HPDE6-E6E7 (cell line): ENCODE measurements around the gene SHISA9.

ENCODE experiments used
- DNase-seq: peaks from one replicate; pipeline ENCODE4 v3.0.0; 2011; ENCODE audit warnings: missing footprints; ENCODE audit errors: extremely low spot score

Gene SHISA9

DNA sequence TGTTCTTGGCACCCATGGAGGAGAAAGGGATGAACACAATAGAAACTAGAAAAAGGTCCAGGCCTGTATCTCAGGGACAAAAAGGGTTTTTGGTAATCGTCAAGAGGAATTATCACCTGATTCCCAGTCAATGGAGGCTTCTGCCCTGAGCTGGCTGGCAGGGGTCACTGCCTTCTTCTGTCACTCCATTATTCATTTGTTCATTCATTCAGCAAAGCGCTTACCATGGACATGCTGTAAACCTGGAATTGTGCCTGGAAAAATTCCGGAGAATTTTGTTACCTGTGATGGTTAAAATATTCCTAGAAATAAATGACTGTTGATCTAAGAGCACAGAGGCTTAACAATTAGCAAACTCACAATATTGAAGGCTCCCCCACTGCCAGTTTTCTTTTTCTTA is 212.3 kb downstream of the SHISA9 start:
- no peak for DNase-seq

DNA sequence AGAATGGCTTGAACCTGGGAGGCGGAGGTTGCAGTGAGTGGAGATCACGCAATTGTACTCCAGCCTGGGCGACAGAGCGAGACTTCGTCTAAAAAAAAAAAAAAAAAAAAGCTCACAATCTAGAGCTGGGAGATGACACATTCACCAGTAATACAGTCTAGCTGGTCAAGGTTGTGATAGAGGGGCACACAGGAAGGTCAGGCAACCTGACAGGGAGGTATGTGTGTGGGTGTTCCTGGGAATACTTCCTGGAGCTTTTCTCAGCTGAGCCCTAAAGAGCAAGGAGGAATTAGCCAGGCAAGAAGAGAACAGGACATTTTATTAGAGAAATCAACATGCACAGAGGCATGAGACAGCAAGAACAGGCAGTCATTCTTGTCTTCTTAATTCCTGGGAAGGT is 216.7 kb downstream of the SHISA9 start:
- no peak for DNase-seq

DNA sequence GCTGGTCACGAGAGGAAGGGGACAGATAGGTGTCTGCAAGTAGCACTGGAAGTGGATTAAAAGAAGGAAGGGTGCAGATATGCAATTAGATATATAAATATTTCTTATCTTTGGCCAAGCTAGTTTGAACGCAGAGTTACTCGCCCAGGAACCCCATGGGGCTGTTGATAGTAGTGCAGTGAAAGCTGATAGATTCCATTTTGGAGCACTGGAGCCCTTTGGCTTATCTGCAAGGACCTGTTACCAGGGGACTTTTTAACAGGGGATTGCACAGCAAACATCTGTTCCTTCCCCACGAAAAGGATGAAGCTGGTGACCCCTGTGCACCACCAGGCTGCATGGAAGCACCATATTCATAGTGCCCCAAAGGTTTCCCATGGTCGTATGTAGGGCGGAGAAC is 218.7 kb downstream of the SHISA9 start:
- no peak for DNase-seq

DNA sequence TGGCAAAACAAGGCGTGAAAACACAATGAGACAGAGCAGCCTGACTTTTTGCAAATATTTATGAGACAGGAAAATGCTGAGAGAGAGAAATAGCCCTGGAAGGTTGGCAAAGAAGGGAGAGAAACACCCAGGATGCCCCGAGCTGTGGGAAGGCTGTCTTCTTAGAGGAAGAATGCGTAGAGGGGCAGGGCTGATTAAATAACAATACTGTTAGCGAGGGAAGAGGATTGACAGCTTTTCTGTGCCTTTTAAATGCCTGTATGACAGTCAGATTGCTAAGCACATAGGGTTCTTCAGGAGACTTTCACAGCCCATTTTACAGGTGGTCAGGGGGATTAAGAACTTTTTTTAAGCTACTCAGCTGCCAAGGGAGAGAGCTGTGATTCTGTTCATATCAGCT is 219.2 kb downstream of the SHISA9 start:
- no peak for DNase-seq

DNA sequence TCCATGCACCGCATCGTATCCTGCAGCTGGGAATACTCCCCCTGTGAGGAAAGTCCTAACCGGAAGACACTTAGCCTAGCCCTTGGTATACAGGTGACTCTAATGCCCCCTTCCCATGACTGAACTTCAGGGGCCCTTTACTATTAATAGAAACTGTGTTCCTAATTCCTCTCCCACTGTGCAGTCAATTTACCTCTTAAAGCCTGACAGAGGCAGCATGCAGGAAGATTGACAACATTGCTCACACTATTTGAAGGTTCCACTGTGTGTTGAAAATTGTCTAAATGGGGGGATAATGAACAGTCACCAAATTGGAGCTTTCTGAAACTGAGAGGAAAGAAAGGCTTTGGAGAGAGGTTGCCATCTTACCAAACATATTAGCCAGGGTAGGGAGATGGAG is 222.6 kb downstream of the SHISA9 start:
- DNase-seq = no peak

DNA sequence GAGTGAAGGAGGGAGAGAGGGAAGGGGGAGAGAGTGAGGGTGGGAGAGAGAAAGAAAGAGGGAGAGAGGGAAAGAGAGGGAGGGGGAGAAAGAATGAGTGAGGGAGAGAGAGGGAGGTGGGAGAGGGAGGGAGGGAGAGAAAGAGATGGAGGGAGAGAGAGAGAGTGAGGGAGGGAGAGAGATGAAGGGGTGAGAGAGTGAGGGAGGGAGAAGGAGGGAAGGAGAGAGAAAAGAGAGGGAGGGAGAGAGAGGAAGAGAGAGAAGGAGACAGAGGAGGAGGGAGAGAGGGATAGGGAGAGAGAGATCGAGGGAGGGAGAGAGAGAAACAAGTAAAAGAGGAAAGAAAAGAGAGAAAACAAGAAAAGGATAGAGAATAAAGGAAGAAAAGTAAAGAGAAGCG is 225.7 kb downstream of the SHISA9 start:
- DNase-seq = no peak

DNA sequence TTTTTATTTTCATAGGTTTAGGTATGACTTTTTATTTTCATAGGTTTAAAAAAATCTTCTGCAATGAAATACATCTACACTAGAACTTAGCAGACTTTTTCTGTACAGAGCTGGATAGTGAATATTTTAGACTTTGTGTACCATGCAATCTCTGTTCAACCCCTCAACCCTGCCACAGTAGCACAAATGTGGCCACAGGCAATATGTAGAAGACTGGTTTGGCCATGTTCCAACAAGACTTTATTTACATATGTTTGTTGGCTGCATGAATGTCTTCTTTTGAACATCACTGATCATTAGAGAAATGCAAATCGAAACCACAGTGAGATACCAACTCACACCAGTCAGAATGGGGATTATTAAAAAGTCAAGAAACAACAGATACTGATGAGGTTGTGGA is 229.2 kb downstream of the SHISA9 start:
- no peak for DNase-seq

DNA sequence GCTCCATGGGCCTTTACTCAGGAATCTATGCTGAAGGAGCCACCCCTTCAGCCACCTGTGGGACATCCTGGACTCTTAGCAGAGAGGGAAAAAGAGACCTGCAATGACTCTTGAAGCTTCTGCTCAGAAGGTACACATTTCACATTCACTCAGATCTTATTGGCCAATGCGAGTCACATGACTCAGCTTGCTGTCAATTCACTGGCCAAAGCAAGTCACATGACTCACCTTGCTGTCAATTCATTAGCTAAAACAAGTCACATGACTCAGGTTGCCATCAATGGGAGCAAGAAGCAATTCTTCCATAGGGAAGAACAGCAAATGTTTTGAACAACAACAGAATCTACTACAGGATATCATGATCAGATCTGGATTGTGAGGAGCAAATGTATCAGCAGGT is 233.4 kb downstream of the SHISA9 start:
- DNase-seq = no peak

DNA sequence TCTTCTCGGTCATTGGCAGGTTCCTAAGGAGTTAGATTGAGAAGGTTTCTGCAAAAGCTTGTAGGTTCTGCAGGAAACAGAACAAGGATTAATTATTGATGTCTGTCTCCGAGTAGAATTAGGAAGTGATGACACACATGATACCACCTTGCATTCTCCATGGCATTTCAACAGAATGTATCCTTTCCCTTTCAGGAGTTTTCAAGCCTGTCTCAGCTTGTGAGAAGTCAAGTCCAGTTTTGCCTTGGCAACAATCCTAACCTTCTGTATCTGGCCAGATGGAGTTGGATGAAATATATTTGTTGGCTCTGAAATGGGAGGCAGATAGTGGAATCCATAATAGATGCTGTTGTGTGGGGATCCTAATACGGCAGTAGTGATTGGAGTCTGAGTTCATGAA is 235.5 kb downstream of the SHISA9 start:
- DNase-seq = no peak

DNA sequence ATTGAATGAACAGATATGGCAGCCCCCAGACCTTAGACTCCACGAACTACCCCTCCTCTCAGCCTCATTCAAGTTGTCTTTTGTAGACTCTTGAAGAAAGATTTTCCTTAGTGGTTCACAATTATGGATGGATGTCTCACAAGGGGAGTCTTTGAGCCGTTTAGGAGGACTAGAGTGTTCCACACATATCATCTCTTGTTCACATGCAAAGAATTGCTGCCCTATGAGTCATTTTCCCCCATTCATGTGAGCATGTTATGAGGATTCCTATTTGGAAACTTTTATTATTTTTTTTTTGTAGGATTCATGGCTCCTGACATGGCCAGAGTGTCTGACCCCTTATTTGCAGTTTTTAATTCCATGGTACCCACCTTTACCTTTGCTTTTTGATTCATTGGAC is 237.1 kb downstream of the SHISA9 start:
- DNase-seq = no peak

DNA sequence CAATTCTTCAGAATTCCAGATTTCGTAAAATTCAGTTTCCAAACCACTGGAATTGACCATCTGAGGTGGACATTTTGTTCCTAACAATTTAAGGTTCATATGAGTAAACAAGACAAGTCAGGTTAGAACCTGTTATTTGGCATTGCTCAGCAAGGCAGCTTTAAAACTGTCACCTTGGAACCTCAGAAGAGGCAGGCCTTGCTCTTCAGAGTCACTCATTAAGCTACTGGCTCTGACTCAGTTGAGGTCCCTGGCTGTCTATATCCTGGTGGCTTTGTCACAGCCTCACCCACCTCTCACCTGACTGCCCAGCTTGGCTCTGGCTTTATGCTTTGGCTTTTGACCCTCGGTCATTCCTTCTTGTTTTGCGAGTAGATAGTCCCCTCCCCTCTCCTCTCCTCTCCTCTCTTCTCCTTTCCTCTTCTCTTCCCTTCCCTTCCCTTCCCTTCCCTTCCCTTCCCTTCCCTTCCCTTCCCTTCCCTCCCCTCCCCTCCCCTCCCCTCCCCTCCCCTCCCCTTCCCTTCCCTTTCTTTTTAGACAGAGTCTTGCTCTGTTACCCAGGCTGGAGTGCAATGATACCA is 238.4 kb downstream of the SHISA9 start:
- DNase-seq = no peak

DNA sequence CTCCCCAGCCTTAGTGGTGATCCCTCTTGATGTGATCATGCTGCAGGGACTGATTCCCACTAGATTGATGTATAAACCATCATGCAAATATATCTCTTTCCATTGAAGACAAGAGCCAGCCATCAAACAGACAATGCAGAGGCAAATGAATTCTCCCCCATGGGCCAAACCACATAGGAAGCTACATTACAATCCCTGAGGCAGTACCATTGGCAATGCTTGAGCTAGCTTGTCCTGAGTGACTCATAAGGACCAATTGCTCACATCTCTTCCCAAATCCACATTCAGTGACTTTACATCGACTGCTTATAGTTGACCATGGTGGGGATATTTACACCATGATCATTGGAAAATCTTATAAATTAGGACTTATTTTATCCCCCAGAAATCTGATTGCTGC is 242.2 kb downstream of the SHISA9 start:
- DNase-seq = no peak

DNA sequence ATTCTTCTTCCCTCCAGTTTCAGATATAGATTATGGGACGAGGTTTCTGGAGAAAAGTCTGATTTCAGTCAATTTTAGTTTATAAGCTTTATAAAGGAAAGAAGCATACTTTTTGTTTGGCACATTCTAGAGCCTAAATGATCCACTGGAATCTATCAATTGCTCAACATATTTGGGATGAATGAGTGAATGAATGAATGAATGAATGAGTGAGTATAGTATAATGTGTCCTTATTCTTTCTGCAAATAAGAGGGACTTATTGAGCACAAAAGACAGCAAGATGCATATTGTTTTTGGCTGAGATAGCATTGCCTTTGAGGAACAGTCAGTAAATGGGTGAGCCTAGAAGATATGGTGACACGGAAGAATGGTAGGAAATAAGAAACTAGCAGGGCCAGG is 245.4 kb downstream of the SHISA9 start:
- DNase-seq = no peak

DNA sequence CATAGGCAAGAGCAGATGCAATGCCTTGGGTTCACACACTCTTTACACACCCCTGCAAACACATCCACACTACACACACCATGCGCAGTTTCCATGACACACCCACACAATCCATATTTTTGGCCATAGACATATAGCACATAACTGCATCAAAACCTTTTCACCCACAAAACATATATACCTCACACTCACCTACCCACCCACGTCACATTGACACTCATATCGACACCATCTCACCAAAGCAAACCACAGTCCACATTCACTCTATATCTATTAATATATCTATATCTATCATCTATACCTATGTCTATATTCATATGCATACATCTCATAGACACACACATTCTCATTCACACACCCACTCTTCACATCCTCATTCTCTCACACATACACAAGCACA is 246.9 kb downstream of the SHISA9 start:
- no peak for DNase-seq

DNA sequence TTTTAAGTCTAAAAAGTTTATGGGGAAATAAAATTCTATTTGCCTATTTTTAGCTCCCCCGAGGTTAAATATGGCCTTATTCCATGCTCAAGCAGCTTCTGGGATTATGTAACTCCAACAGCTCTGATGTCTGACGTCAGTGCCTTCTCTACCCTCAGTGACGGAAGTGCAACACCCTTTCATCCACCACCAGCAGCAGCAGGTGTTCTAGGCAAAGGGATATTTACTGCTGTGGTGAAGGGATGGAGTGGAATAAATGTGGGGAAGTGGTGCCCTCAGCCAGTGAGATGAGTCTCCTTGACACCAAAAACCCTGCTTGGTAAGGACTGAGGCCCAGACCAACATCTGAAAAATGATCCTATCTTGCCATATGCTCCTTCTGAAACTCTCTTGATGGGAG is 247.4 kb downstream of the SHISA9 start:
- DNase-seq = no peak

DNA sequence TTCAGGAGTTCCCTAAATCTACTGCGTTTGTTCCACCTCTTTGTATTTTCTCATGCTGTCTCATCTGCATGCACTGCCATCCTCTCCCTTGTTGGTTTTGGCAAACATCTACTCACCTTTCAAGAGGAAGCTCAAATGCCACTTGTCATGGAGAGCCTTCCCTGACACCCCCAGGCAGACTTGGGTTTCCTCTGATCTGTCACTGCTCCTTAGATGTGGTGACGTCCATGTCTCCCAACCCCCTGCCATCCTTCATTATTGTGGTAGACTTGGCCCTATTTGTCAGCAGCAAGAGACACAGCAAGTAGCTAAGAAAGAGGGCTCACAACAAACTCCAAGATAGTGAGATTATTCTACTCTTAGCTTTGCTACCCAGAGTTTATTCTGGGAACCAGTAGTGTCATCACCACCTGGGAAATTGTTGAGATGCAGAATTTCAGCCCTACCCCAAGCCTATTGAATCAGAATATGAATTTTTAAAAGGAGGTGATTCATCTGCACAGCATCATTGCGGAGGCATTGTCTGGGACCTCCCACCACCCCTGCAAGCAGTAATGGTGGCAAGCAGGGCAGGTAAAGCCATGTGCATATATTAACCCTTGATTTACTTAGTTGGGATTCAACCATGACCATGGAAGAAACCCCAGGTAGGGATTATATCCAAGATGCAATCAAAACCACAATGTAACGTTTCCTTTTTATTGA is 248.9 kb downstream of the SHISA9 start:
- no peak for DNase-seq

DNA sequence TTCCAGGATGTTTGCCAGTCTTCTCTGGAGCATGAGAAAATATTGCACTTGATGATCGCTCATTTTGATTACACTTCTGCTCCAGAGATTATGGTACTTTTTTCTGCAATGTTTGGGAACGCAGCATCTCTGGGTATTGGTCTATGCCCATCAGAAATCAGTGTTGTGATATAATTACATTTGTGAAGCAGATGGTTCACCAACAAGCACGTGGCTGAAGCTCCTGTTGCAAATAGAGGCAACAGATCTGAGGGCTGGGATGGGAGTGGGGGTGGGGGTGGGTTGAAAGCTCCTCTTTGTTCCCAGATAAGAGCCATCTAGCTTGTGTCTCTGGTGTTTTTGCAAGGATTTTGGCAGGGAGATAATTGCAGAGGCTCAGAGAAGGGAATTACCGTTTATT is 252.3 kb downstream of the SHISA9 start:
- no peak for DNase-seq

DNA sequence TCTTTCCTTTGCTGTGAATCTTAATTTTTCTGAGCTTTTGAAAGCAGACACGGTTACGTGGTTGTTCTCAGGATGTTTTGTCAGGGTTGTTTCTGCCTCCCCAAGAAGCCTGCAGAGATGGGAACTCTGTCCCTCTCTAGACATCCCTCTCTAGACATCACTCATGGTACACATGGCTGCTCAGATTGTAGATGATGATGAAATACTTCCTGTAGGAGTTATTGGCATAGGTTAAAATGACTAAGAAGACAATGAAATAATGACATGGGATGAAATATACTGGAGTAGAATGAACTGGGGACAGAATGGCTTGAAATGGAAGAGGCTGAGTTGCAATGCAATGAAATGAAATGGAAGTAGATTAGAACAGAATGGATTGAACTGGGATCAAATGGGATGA is 253.4 kb downstream of the SHISA9 start:
- no peak for DNase-seq

DNA sequence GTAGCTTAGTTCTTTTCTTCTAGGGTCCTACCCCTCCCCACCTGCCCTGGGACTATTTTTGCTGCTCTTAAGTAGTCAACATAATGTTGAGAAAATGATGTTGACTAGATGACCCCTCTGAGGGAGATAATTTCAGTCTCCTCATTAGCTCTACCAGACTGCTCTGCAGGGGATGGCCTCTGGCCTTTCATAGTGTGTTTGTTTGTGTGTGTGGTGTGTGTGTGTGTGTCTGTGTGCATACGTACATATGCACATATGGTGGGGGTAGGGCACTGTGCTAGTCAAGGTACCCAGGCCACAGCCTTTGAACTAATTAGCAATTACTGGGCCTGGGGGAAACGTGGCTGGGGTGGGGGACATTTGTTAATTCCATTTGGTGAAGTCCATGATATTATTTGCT is 254.0 kb downstream of the SHISA9 start:
- DNase-seq = no peak

DNA sequence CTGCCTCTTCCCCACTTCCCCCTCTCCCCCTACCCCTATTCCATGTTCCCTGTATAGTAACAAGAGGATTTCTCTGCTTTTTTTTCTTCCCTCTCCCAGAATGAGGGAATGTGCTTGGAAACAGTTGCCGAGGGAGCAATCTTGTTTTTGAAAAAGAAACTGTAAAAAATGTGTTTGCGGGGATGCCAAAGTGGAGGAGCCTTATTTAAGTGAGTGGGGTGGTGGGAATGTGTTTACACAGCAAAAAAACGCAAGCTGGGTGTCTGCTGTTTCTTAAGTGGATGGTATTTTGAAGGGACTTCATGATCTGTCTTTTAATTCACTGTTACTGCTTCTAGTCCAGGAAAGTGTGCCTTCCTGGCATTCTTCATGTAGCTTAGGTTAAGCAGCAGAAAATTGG is 254.4 kb downstream of the SHISA9 start:
- no peak for DNase-seq

DNA sequence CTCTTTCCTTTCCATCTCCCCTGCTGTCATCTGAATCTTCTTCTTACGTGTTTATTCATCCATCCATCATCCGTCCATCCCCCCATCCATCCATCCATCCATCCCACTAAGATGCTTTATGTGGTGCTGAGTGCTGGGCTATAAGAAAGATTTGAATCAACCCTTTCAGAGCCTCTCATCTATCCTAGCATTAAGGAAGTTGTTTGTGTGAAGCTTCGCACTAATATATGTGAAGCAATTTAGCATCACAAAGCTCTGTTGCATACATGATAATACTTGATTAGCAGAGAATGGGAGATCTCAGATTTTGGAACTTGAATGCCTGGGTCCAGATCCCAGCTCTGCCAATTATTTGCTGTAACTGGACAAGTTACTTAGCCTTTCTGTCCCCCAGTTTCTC is 255.7 kb downstream of the SHISA9 start:
- DNase-seq = no peak

DNA sequence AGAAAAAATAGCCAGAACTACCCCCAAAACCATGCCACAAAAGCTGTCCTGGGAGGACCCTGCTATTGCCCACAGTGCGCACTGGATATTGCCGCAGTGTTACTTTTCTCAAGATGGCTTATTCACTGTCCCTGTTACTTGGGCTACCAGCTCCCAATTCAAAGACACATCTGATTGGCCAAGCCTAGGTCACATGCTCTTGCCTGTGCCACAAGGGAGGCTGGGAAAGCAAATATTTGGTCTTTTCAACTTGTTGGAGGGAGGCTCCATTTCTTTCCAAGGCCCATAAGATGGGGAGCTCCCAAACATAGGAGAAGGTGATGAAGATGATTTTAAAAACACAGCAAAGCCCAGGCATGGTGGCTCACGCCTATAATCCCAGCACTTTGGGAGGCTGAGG is 257.0 kb downstream of the SHISA9 start:
- no peak for DNase-seq

DNA sequence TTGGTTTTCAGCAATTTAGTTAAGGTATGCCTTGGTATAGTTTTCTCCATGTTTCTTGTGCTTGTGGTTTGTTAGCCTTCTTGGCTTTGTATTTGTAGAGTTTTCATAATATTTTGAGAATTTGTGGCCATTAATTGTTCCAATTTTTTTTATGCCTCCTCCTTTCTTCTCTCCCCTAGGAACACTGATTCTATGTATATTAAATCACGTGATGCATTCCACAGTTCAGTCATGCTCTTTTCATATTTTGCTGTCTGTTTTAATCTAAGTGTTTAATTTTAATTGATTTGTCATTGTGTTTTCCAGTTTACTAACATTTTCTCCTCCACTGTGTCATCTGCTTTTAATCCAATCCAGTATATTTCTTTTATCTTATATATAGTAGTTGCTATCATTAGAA is 263.6 kb downstream of the SHISA9 start:
- no peak for DNase-seq

DNA sequence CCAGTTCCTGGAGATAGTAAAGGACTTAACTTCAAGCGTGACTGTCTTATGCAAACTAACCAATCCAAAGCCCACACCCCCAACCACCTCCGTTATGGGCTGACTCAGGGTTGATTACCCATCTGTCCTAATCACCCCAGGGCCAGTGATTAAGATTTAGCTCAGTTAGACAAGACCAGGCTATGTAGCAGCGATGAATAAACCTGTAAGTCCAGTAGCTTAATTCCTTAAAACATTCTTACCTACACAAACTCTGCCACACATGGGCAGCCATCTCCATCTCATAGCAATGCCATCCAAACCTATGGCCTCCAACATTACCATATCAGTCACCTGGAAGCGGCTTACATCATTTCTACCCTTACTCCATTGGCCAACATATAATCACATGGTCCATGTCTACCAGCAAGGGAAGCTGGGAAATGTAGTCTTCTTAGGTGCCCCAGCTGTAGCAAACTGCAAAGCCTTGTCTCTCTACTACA is 266.7 kb downstream of the SHISA9 start:
- no peak for DNase-seq
